Hepatocyte (in vitro differentiated cells): ENCODE measurements around the gene ERFE. TPM values are rescaled to one million over a fixed set of nuclear protein-coding genes. Genes with fewer than 3 reads are reported as not detected.

ENCODE experiments used
- DNase-seq: peaks from one replicate; pipeline ENCODE4 v3.0.0-alpha.2; 2016; ENCODE audit warnings: low spot score
- H2AFZ ChIP-seq: fragments of 200-600 bp; sonication (generic); 2 replicates; pipeline ENCODE4 v1.6.0; 2016; ENCODE audit warnings: antibody characterized with exemption, mild to moderate bottlenecking
- H3K27ac ChIP-seq: fragments of 200-600 bp; sonication (generic); 2 replicates; pipeline ENCODE4 v1.5.1; 2016; ENCODE audit warnings: mild to moderate bottlenecking
- H3K27me3 ChIP-seq: fragments of 200-600 bp; sonication (generic); 2 replicates; pipeline ENCODE4 v1.6.1; 2016
- H3K36me3 ChIP-seq: fragments of 200-600 bp; sonication (generic); replicated peaks from 2 replicates; pipeline ENCODE4 v1.5.1; 2016; ENCODE audit warnings: low read depth; ENCODE audit not compliant: insufficient read depth
- H3K4me1 ChIP-seq: fragments of 200-600 bp; sonication (generic); 2 replicates; pipeline ENCODE4 v1.5.1; 2016; ENCODE audit warnings: mild to moderate bottlenecking, moderate library complexity; ENCODE audit not compliant: insufficient read depth
- H3K4me2 ChIP-seq: fragments of 200-600 bp; sonication (generic); 2 replicates; pipeline ENCODE4 v1.6.0; 2016
- H3K4me3 ChIP-seq: fragments of 200-600 bp; sonication (generic); 2 replicates; pipeline ENCODE4 v1.5.1; 2016; ENCODE audit warnings: mild to moderate bottlenecking
- H3K79me2 ChIP-seq: fragments of 200-600 bp; sonication (generic); 2 replicates; pipeline ENCODE4 v1.6.0; 2017; ENCODE audit warnings: mild to moderate bottlenecking
- H3K9me2 ChIP-seq: fragments of 200-600 bp; sonication (generic); replicated peaks from 2 replicates; pipeline ENCODE4 v1.6.0; 2017; ENCODE audit warnings: mild to moderate bottlenecking; ENCODE audit not compliant: insufficient read depth
- H3K9me3 ChIP-seq: fragments of 200-600 bp; sonication (generic); 2 replicates; pipeline ENCODE4 v1.5.1; 2016; ENCODE audit warnings: low read depth, mild to moderate bottlenecking
- H4K20me1 ChIP-seq: fragments of 200-600 bp; sonication (generic); 2 replicates; pipeline ENCODE4 v1.6.0; 2016; ENCODE audit warnings: mild to moderate bottlenecking; ENCODE audit not compliant: insufficient read depth, poor library complexity, severe bottlenecking
- EZH2 ChIP-seq: fragments of 200-600 bp; sonication (generic); IDR thresholded peaks from 2 replicates; pipeline ENCODE4 v1.6.1; 2016; ENCODE audit warnings: antibody characterized with exemption, mild to moderate bottlenecking, borderline replicate concordance
- EZH2phosphoT487 ChIP-seq: fragments of 200-600 bp; sonication (generic); IDR thresholded peaks from one replicate; pipeline ENCODE4 v1.6.1; 2018; ENCODE audit warnings: antibody characterized with exemption, mild to moderate bottlenecking, low read depth, moderate library complexity; ENCODE audit not compliant: unreplicated experiment, severe bottlenecking
- WGBS: methylation state at CpG from one replicate; pipeline ENCODE4 v1.1.6; 2016; ENCODE audit warnings: low lambda C conversion rate; ENCODE audit errors: missing lambda C conversion rate; 5-methylcytosine and 5-hydroxymethylcytosine counted together
- polyA plus RNA-seq: library from polyadenylated mRNA; unstranded; fragments of >200 nt; fragmentation: Nextera tagmentation; extraction: Ambion mirVana; gene quantifications from 2 replicates; pipeline ENCODE4 v1.2.1, GENCODE V29; 2016
- total RNA-seq: library from RNA; depleted of rRNA; stranded (reverse); fragments of >200 nt; gene quantifications from 2 replicates; pipeline ENCODE4 v1.2.3, GENCODE V29; 2014
- TF ChIP-seq, protein P1 (sequence below): fragments of 200-600 bp; sonication (generic); IDR thresholded peaks from 2 replicates; pipeline ENCODE4 v1.5.1; 2016; ENCODE audit warnings: antibody characterized with exemption, mild to moderate bottlenecking; ENCODE audit not compliant: poor library complexity

Gene ERFE
- total and polyA plus RNA-seq, 2 experiments from 2014 or later, result 0.27 to 0.30 TPM

DNA sequence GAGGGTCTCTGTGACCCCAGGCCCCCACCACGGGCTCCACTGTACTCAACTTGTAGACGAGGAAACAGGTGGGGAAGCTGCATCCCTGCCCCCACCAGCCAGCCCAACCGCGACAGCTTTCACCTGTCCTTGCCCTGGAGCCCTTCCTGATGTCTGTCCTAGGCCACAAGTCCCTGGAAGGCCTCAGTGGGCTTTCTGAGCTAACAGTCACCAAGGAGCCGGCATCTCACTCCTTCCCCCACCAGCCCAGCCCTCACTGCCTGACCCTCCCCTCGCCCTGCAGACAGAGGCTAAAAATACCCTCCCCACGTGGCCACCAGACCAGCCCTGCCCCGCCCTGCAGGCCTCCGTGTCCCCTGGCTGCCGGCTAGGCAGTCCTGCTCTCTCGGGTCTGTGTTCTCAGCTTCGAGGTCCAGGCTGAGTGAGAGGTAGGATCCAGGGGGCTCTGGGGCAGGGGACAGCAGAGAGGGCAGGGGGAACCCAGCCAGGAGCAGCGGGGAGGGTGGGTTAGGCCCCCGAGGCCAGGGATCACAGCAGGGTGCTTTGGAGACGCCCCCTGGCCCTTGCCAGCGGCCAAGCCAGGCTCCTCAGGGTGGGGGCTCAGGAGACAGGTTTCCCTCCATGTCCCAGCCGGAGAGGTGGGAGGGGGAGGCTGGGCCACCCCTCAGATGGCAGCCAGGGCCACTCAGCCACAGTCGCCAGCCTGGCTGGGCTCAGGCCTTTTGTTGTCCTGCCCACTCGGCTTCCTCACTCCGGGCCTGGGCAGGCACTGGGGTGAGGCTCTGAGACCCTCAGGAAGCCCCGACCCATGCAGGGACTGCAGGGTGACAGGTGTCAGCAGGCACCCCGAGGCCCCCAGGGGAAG is 20.2 kb upstream of the ERFE start, which contains the start of gene KLHL30:
Gene KLHL30, plus strand, starts transcription at position 338 of the 865 bp plus-strand sequence. CDS start 2,087 bp downstream, outside the sequence.
- no peaks in the 10 kb centered on the region for H3K79me2 ChIP-seq
- no peaks in the 10 kb centered on the region for H3K27me3 ChIP-seq
- DNase-seq, result peak; percentile 45
- no peak within 1 kb of the TSS for H3K4me2 ChIP-seq
- no peak within 1 kb of the TSS for H3K27ac ChIP-seq
- H3K9me3 ChIP-seq, result no peaks in the 10 kb centered on the region
- WGBS, result 76% methylated on average over 19 of the region's 22 CpGs
- no peaks in the 10 kb centered on the region for H3K9me2 ChIP-seq
- TF ChIP-seq EZH2 (no peak), EZH2phosphoT487 (no peak)
- TF ChIP-seq, protein P1, sequence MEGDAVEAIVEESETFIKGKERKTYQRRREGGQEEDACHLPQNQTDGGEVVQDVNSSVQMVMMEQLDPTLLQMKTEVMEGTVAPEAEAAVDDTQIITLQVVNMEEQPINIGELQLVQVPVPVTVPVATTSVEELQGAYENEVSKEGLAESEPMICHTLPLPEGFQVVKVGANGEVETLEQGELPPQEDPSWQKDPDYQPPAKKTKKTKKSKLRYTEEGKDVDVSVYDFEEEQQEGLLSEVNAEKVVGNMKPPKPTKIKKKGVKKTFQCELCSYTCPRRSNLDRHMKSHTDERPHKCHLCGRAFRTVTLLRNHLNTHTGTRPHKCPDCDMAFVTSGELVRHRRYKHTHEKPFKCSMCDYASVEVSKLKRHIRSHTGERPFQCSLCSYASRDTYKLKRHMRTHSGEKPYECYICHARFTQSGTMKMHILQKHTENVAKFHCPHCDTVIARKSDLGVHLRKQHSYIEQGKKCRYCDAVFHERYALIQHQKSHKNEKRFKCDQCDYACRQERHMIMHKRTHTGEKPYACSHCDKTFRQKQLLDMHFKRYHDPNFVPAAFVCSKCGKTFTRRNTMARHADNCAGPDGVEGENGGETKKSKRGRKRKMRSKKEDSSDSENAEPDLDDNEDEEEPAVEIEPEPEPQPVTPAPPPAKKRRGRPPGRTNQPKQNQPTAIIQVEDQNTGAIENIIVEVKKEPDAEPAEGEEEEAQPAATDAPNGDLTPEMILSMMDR, result no peak
- H3K4me3 ChIP-seq, result no peak within 1 kb of the TSS
- no peak within 1 kb of the TSS for H2AFZ ChIP-seq
- H3K4me1 ChIP-seq, result peaks cover 18% of the 10 kb centered on the region
- H3K36me3 ChIP-seq, result no peaks in the 10 kb centered on the region
- no peaks in the 10 kb centered on the region for H4K20me1 ChIP-seq

DNA sequence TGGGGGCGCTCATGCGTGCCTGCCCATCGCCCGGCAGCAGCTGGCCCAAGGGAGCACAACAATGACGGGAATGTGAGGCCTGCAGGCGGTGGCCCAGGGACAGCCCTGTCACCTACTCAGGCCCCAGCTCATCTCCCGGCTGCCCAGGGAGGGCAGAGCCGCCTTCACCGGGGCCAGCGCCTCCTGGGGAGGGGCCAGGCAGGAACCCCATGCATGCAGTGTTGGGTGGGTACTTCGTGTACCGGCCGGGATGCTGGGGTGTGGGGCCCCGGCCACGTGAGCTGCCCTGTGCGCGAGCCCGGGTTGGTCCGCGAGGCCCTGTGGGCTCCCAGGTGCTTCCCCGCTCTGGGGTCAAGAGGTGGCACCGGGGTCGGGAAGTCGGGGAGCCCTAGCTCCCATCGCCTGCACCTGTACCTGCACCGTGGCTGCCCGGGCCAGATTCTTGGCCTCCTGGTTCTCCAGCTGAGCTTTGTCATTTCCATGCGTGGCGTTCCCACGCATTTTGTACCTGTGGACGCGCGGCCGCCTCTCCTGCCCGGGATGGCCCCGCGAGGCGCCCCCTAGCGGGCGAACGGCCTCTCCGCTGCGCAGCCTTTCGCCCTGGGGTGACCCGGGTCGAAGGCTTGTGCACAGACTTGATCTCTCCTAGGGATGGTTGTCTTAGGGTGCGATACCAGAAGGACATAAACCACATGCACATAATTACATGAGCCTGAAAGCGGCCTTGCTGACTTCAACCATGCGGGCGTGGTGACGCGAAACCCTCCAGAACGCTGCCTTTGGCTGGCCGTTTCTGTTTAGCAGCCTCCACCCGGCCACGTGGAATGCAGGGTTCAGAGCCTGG is 19.4 kb upstream of the ERFE start:
- H3K9me3 ChIP-seq, result no peaks in the 10 kb centered on the region
- no peaks in the 10 kb centered on the region for H4K20me1 ChIP-seq
- no peak overlapping the region for H3K27ac ChIP-seq
- no peak for DNase-seq
- H2AFZ ChIP-seq, result no peak overlapping the region
- no peaks in the 10 kb centered on the region for H3K9me2 ChIP-seq
- H3K4me3 ChIP-seq, result no peak overlapping the region
- TF ChIP-seq, protein P1, result peak; percentile 45
- TF ChIP-seq EZH2, result no peak
- H3K79me2 ChIP-seq, result no peaks in the 10 kb centered on the region
- no peaks in the 10 kb centered on the region for H3K27me3 ChIP-seq
- peaks cover 18% of the 10 kb centered on the region for H3K4me1 ChIP-seq
- WGBS, result 69% methylated on average over 52 of the region's 56 CpGs
- H3K36me3 ChIP-seq, result no peaks in the 10 kb centered on the region
- H3K4me2 ChIP-seq, result no peak overlapping the region

DNA sequence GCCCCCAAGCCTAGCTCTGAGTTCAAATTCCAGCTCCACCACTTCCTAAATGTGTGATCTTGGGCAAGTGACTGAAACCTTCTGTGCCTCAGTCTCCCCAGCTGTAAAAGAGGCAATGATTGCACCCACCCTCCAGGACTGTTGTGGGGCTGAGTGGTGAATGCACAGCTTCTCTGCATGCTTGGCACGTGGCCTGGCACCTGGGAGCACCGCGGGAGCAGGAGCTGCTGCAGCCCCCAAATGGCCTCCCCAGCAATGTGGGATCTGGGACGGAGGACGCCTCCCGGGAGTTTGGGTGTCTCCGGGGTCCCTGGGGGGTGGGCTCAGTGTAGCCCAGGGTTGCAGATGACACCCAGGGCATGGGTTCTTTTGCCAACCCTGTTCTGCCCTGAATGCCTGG is 18.7 kb upstream of the ERFE start:
- Histone ChIP-seq H3K4me3 (no peak overlapping the region), H3K79me2 (no peaks in the 10 kb centered on the region), H3K9me2 (no peaks in the 10 kb centered on the region), H3K36me3 (no peaks in the 10 kb centered on the region), H2AFZ (no peak overlapping the region), H3K4me2 (no peak overlapping the region), H3K4me1 (peaks cover 18% of the 10 kb centered on the region), H3K27me3 (no peaks in the 10 kb centered on the region), H3K9me3 (no peaks in the 10 kb centered on the region), H4K20me1 (no peaks in the 10 kb centered on the region), H3K27ac (no peak overlapping the region)
- TF ChIP-seq, protein P1, result no peak
- TF ChIP-seq EZH2, result no peak
- no peak for TF ChIP-seq EZH2phosphoT487
- DNase-seq, result no peak
- 98% methylated on average over 6 of the region's 7 CpGs for WGBS
